ENCODE results near the gene OAS3. TPM values are rescaled to one million over a fixed set of nuclear protein-coding genes. Genes with fewer than 3 reads are reported as not detected.

Gene OAS3
- polyA plus RNA-seq, 1 of the 3 experiments (the other 2 are of a cell fraction) = 3.0 TPM

GRCh38 chr12:112945515-112945914, 7.2 kb downstream of the OAS3 start:
- H3K9me2 ChIP-seq = no peaks in the 10 kb centered on the region
- no peak overlapping the region for H3K4me2 ChIP-seq
- H3K79me2 ChIP-seq (ENCODE audit: insufficient read depth) = no peaks in the 10 kb centered on the region
- no peaks in the 10 kb centered on the region for H3K9me3 ChIP-seq
- no peaks in the 10 kb centered on the region for H3K27me3 ChIP-seq (ENCODE audit: insufficient read depth)
- CTCF ChIA-PET = no interaction called here
- H2AFZ ChIP-seq (ENCODE audit: low read depth) = no peak overlapping the region
- H4K20me1 ChIP-seq (ENCODE audit: insufficient read depth) = no peaks in the 10 kb centered on the region
- no peaks in the 10 kb centered on the region for H3K36me3 ChIP-seq (replicated peaks in 1 of 2; ENCODE audit: control insufficient read depth in 1 of 2, insufficient read depth in 2 of 2, low read length in 1 of 2)
- H3K27ac ChIP-seq (ENCODE audit: low read depth in 2 of 2, low read length in 1 of 2) = no peak overlapping the region
- no peak overlapping the region for H3K9ac ChIP-seq
- no peaks in the 10 kb centered on the region for H3F3A ChIP-seq (replicated peaks; ENCODE audit: insufficient read depth)
- no peak overlapping the region for H3K4me3 ChIP-seq (ENCODE audit: low read depth in 2 of 2, low read length in 1 of 2)
- POLR2A ChIA-PET = no interaction called here
- DNase-seq = no peak
- no peak for TF ChIP-seq RAD21 (IDR thresholded peaks at IDR 0.05; ENCODE audit: low read length)
- TF ChIP-seq CTCF (IDR thresholded peaks at IDR 0.05) = no peak
- no peak for TF ChIP-seq MXI1 (IDR thresholded peaks at IDR 0.05; ENCODE audit: low read depth, low read length)
- TF ChIP-seq FOXJ3 (CRISPR knock-in tag; IDR thresholded peaks at IDR 0.05) = no peak
- no peak for TF ChIP-seq NFIC (IDR thresholded peaks at IDR 0.05; ENCODE audit: borderline replicate concordance)
- TF ChIP-seq, protein P1, sequence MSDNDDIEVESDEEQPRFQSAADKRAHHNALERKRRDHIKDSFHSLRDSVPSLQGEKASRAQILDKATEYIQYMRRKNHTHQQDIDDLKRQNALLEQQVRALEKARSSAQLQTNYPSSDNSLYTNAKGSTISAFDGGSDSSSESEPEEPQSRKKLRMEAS (IDR thresholded peaks at IDR 0.05; ENCODE audit: low read depth) = no peak
- no peak for TF ChIP-seq POLR2AphosphoS5 (IDR thresholded peaks at IDR 0.05; ENCODE audit: low read depth, low read length)
- TF ChIP-seq, protein P2, sequence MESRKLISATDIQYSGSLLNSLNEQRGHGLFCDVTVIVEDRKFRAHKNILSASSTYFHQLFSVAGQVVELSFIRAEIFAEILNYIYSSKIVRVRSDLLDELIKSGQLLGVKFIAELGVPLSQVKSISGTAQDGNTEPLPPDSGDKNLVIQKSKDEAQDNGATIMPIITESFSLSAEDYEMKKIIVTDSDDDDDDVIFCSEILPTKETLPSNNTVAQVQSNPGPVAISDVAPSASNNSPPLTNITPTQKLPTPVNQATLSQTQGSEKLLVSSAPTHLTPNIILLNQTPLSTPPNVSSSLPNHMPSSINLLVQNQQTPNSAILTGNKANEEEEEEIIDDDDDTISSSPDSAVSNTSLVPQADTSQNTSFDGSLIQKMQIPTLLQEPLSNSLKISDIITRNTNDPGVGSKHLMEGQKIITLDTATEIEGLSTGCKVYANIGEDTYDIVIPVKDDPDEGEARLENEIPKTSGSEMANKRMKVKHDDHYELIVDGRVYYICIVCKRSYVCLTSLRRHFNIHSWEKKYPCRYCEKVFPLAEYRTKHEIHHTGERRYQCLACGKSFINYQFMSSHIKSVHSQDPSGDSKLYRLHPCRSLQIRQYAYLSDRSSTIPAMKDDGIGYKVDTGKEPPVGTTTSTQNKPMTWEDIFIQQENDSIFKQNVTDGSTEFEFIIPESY (IDR thresholded peaks at IDR 0.05; ENCODE audit: borderline replicate concordance, low read depth) = no peak
- no peak for TF ChIP-seq FOSL2 (IDR thresholded peaks at IDR 0.05; ENCODE audit: borderline replicate concordance, low read depth)
- no peak for TF ChIP-seq YY1 (IDR thresholded peaks at IDR 0.05; ENCODE audit: low read depth)
- TF ChIP-seq TEAD4 (IDR thresholded peaks at IDR 0.05; ENCODE audit: borderline replicate concordance, insufficient read depth) = no peak
- WGBS (ENCODE audit: low lambda C conversion rate) = 87% methylated on average over 4 of the region's 4 CpGs
- peaks cover 0 to 19% of the 10 kb centered on the region in 2 experiments; a peak in 2 of 4 replicates for H3K4me1 ChIP-seq (ENCODE audit: control insufficient read depth in 1 of 2, insufficient read depth in 2 of 2, low read depth in 1 of 2, low read length in 1 of 2)

GRCh38 chr12:112946236-112947000, 8.1 kb downstream of the OAS3 start:
- H3K4me3 ChIP-seq (ENCODE audit: low read depth in 2 of 2, low read length in 1 of 2) = no peak overlapping the region
- H4K20me1 ChIP-seq (ENCODE audit: insufficient read depth) = no peaks in the 10 kb centered on the region
- H3K79me2 ChIP-seq (ENCODE audit: insufficient read depth) = no peaks in the 10 kb centered on the region
- H3K27me3 ChIP-seq (ENCODE audit: insufficient read depth) = no peaks in the 10 kb centered on the region
- H3K4me1 ChIP-seq (ENCODE audit: control insufficient read depth in 1 of 2, insufficient read depth in 2 of 2, low read depth in 1 of 2, low read length in 1 of 2) = peaks cover 0 to 22% of the 10 kb centered on the region in 2 experiments; a peak in 2 of 4 replicates
- no peaks in the 10 kb centered on the region for H3K36me3 ChIP-seq (replicated peaks in 1 of 2; ENCODE audit: control insufficient read depth in 1 of 2, insufficient read depth in 2 of 2, low read length in 1 of 2)
- no peak overlapping the region for H2AFZ ChIP-seq (ENCODE audit: low read depth)
- H3K9ac ChIP-seq = no peak overlapping the region
- no peaks in the 10 kb centered on the region for H3K9me3 ChIP-seq
- 82% methylated on average over 12 of the region's 14 CpGs for WGBS (ENCODE audit: low lambda C conversion rate)
- no peak overlapping the region for H3K27ac ChIP-seq (ENCODE audit: low read depth in 2 of 2, low read length in 1 of 2)
- ChIA-PET CTCF (no interaction called here), POLR2A (no interaction called here)
- H3K9me2 ChIP-seq = no peaks in the 10 kb centered on the region
- H3F3A ChIP-seq (replicated peaks; ENCODE audit: insufficient read depth) = no peaks in the 10 kb centered on the region
- no peak for DNase-seq
- no peak overlapping the region for H3K4me2 ChIP-seq
- TF ChIP-seq GATA2 (CRISPR knock-in tag; IDR thresholded peaks at IDR 0.05) (no peak), SMC3 (IDR thresholded peaks at IDR 0.05; ENCODE audit: low read depth, low read length) (no peak), IRF3 (IDR thresholded peaks at IDR 0.05; ENCODE audit: low read depth, low read length) (no peak), CTCF (IDR thresholded peaks at IDR 0.05) (no peak), EZH2phosphoT487 (IDR thresholded peaks at IDR 0.05; ENCODE audit: borderline replicate concordance, low read depth) (no peak), FOSL2 (IDR thresholded peaks at IDR 0.05; ENCODE audit: borderline replicate concordance, low read depth) (no peak), RXRA (IDR thresholded peaks at IDR 0.05; ENCODE audit: borderline replicate concordance, low read depth) (no peak), NRF1 (IDR thresholded peaks at IDR 0.05; ENCODE audit: low read depth, low read length) (no peak), EP300 (IDR thresholded peaks at IDR 0.05; ENCODE audit: borderline replicate concordance in 1 of 2, low read depth in 1 of 2, low read length in 1 of 2) (no peak), FOXM1 (IDR thresholded peaks at IDR 0.05; ENCODE audit: low read depth) (no peak), TCF12 (IDR thresholded peaks at IDR 0.05) (no peak)
